Mammary epithelial cell (primary cell): Measurements from ENCODE around the gene TTBK2.
"Not testable (repeated sequence)": the region's sequence is repeated elsewhere in the genome, so short reads cannot be mapped to it uniquely, and the experiment has no call there.

ENCODE experiments used
- EZH2 ChIP-seq: IDR thresholded peaks from 2 replicates; pipeline ENCODE4 v1.6.1; 2012; ENCODE audit warnings: low read length, inconsistent platforms, borderline replicate concordance
- TF ChIP-seq, protein P1 (sequence below), 2 donors: IDR thresholded peaks in 1 of 2; conservative IDR thresholded peaks in 1 of 2; 2 replicates each; pipeline ENCODE4 v1.5.1; 2011 to 2012; ENCODE audit warnings: inconsistent platforms in 2 of 2, low read length in 2 of 2, mild to moderate bottlenecking in 2 of 2, control low read depth in 1 of 2, low read depth in 1 of 2; ENCODE audit not compliant: insufficient read depth in 1 of 2; ENCODE audit errors: extremely low read depth in 1 of 2

DNA sequence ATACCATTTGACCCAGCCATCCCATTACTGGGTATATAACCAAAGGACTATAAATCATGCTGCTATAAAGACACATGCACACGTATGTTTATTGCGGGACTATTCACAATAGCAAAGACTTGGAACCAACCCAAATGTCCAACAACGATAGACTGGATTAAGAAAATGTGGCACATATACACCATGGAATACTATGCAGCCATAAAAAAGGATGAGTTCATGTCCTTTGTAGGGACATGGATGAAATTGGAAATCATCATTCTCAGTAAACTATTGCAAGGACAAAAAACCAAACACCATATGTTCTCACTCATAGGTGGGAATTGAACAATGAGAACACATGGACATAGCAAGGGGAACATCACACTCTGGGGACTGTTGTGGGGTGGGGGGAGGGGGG lies 28.3 kb upstream of the TTBK2 start:
- TF ChIP-seq, protein P1, sequence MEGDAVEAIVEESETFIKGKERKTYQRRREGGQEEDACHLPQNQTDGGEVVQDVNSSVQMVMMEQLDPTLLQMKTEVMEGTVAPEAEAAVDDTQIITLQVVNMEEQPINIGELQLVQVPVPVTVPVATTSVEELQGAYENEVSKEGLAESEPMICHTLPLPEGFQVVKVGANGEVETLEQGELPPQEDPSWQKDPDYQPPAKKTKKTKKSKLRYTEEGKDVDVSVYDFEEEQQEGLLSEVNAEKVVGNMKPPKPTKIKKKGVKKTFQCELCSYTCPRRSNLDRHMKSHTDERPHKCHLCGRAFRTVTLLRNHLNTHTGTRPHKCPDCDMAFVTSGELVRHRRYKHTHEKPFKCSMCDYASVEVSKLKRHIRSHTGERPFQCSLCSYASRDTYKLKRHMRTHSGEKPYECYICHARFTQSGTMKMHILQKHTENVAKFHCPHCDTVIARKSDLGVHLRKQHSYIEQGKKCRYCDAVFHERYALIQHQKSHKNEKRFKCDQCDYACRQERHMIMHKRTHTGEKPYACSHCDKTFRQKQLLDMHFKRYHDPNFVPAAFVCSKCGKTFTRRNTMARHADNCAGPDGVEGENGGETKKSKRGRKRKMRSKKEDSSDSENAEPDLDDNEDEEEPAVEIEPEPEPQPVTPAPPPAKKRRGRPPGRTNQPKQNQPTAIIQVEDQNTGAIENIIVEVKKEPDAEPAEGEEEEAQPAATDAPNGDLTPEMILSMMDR (conservative IDR thresholded peaks at IDR 0.05 in 1 of 2, IDR thresholded peaks at IDR 0.05 in 1 of 2; ENCODE audit: extremely low read depth in 1 of 2, insufficient read depth in 1 of 2, low read depth in 1 of 2, low read length in 2 of 2), result not testable (repeated sequence)
- not testable (repeated sequence) for TF ChIP-seq EZH2
